Mesendoderm (in vitro differentiated cells): ENCODE results near the gene KRT10.
"Not testable (repeated sequence)": the region's sequence is repeated elsewhere in the genome, so short reads cannot be mapped to it uniquely, and the experiment has no call there.

Source experiments
- DNase-seq: peaks from one replicate; pipeline ENCODE4 v3.0.0; 2013
- H2AK5ac ChIP-seq: 2 replicates; pipeline ENCODE4 v1.6.1; 2013; ENCODE audit warnings: low read length, inconsistent platforms
- H2BK120ac ChIP-seq: 2 replicates; pipeline ENCODE4 v1.6.1; 2013; ENCODE audit warnings: low read depth, mild to moderate bottlenecking, low read length, moderate library complexity, mixed read lengths
- H2BK15ac ChIP-seq: replicated peaks from 2 replicates; pipeline ENCODE4 v1.6.1; 2013; ENCODE audit warnings: low read depth, mild to moderate bottlenecking, moderate library complexity
- H2BK5ac ChIP-seq: 2 replicates; pipeline ENCODE4 v1.6.1; 2013; ENCODE audit warnings: low read length, inconsistent platforms
- H3K18ac ChIP-seq: 2 replicates; pipeline ENCODE4 v1.6.1; 2013; ENCODE audit warnings: mild to moderate bottlenecking, low read length, mixed read lengths
- H3K23ac ChIP-seq: one replicate; pipeline ENCODE4 v1.6.1; 2013; ENCODE audit warnings: low read length
- H3K27ac ChIP-seq: 2 replicates; pipeline ENCODE4 v1.5.1; 2013; ENCODE audit warnings: low read depth, mild to moderate bottlenecking, inconsistent platforms, low read length, moderate library complexity
- H3K27me3 ChIP-seq: 2 replicates; pipeline ENCODE4 v1.6.1; 2013; ENCODE audit warnings: low read length, control low read depth, mild to moderate bottlenecking, inconsistent platforms; ENCODE audit not compliant: insufficient read depth, poor library complexity
- H3K36me3 ChIP-seq: 2 replicates; pipeline ENCODE4 v1.6.1; 2013; ENCODE audit warnings: low read length, inconsistent platforms; ENCODE audit not compliant: control insufficient read depth, insufficient read depth
- H3K4ac ChIP-seq: one replicate; pipeline ENCODE4 v1.6.1; 2013; ENCODE audit warnings: low read depth, mild to moderate bottlenecking, low read length, moderate library complexity
- H3K4me1 ChIP-seq: 2 replicates; pipeline ENCODE4 v1.6.1; 2013; ENCODE audit warnings: low read depth, low read length, inconsistent platforms; ENCODE audit not compliant: control insufficient read depth
- H3K4me2 ChIP-seq: 2 replicates; pipeline ENCODE4 v1.6.1; 2013; ENCODE audit warnings: low read length
- H3K4me3 ChIP-seq: 2 replicates; pipeline ENCODE4 v1.5.1; 2013; ENCODE audit warnings: mild to moderate bottlenecking, low read length
- H3K56ac ChIP-seq: one replicate; pipeline ENCODE4 v1.6.1; 2013; ENCODE audit warnings: low read length
- H3K79me1 ChIP-seq: 2 replicates; pipeline ENCODE4 v1.6.1; 2013; ENCODE audit warnings: low read length, inconsistent platforms
- H3K79me2 ChIP-seq: 2 replicates; pipeline ENCODE4 v1.6.1; 2013; ENCODE audit warnings: mild to moderate bottlenecking, low read length; ENCODE audit not compliant: control insufficient read depth, insufficient read depth
- H3K9ac ChIP-seq: 2 replicates; pipeline ENCODE4 v1.6.1; 2013; ENCODE audit warnings: low read length, inconsistent platforms
- H4K5ac ChIP-seq: one replicate; pipeline ENCODE4 v1.6.1; 2013; ENCODE audit warnings: low read length
- H4K8ac ChIP-seq: one replicate; pipeline ENCODE4 v1.6.1; 2013; ENCODE audit warnings: low read depth, mild to moderate bottlenecking, control low read depth, low read length, moderate library complexity
- WGBS: extraction: QIAGEN DNeasy Blood & Tissue Kit; methylation state at CpG from one replicate; pipeline ENCODE4 v1.1.7; 2013; ENCODE audit warnings: low lambda C conversion rate, missing lambda C conversion rate; ENCODE audit not compliant: insufficient coverage; ENCODE audit errors: extremely low coverage; 5-methylcytosine and 5-hydroxymethylcytosine counted together

The KRT10 gene

DNA sequence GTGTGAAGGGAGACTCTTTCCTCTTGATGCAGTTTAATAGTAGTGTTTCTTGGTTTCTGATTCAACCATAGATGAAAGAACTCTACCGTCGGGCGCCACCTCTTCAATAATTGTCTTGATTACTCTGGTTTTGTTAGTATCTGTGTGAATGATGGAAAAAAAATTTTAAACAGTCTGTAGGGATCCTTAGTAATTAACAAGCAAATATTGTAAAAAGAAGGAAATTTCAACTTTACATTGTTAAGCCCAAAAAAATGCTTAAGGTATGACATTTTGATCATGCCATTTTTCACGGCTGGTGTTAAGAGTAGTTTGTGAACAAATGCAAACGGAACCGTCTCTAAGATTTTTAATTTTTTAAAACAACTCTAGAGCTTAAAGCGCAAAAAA lies 4.1 kb downstream of the KRT10 start:
- Histone ChIP-seq H2BK15ac (no peak overlapping the region), H4K5ac (no peak overlapping the region), H3K4me3 (peak overlapping the region; percentile 65), H3K9ac (peak overlapping the region; percentile 67), H3K79me2 (no peaks in the 10 kb centered on the region), H3K56ac (peak overlapping the region; percentile 68), H2AK5ac (no peak overlapping the region), H3K23ac (no peak overlapping the region), H3K4me1 (no peaks in the 10 kb centered on the region), H3K18ac (no peak overlapping the region), H3K36me3 (peaks cover 1% of the 10 kb centered on the region), H3K27ac (no peak overlapping the region), H3K4ac (no peak overlapping the region), H2BK120ac (no peak overlapping the region), H4K8ac (no peak overlapping the region), H2BK5ac (no peak overlapping the region), H3K4me2 (peak overlapping the region; percentile 12), H3K27me3 (no peaks in the 10 kb centered on the region), H3K79me1 (no peaks in the 10 kb centered on the region)
- no CpG with 5 or more reads among the region's 7 CpGs for WGBS
- DNase-seq = no peak

DNA sequence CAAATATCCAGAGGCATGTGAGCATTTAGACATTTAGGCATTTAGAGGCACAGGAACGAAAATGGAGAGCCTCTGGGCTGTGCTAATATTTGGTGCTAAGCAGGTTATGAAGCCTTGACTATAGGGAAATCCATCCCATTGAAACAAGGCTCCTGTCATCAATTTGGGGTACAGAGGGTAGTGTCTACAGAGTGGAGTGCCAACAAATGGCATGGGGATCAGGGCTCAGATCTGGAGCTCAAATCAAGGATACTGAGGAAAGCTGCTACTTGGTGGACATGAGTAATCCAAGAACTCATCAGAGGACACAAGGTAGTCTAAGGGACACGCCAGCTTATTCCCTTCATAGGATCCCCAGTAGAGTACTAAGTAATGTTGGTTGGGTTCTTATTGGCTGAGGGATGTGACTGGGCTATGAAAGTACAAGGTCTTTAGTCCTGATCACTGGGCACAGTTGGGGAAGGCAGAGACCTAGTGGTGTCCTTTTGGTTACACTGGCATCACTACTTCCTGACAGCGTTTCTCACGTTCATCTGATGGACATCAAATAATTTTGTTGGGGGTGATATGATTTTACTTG lies 5.2 kb downstream of the KRT10 start:
- no peak overlapping the region for H3K18ac ChIP-seq
- H3K27me3 ChIP-seq = no peaks in the 10 kb centered on the region
- H4K5ac ChIP-seq = no peak overlapping the region
- DNase-seq = no peak
- no peak overlapping the region for H4K8ac ChIP-seq
- no CpG with 5 or more reads among the region's 4 CpGs for WGBS
- H3K79me2 ChIP-seq = no peaks in the 10 kb centered on the region
- H2BK5ac ChIP-seq = no peak overlapping the region
- H2BK120ac ChIP-seq = no peak overlapping the region
- no peak overlapping the region for H3K27ac ChIP-seq
- H3K4me3 ChIP-seq = no peak overlapping the region
- H3K4me2 ChIP-seq = no peak overlapping the region
- no peak overlapping the region for H2BK15ac ChIP-seq
- H3K79me1 ChIP-seq = no peaks in the 10 kb centered on the region
- no peaks in the 10 kb centered on the region for H3K4me1 ChIP-seq
- no peak overlapping the region for H3K23ac ChIP-seq
- H2AK5ac ChIP-seq = no peak overlapping the region
- no peak overlapping the region for H3K4ac ChIP-seq
- H3K36me3 ChIP-seq = peaks cover 1% of the 10 kb centered on the region
- H3K56ac ChIP-seq = no peak overlapping the region
- H3K9ac ChIP-seq = no peak overlapping the region

DNA sequence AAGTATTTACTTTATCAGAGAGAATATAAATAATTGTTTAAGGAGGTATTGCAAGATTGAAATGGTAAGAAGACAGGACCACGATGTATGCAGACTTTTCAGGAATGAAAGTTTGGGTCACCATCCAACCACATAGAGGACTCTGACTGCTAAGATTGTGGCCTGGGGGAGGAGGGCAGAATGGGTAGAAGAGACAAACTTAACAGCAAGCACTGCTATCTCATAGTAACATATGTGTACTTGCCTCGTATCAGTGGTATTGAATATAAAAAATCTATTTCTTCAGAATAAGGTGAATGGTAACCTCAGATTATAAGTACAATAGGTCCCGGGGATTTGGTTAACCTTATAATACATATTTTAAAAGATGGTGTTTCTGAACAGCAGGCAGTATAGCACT lies 5.8 kb downstream of the KRT10 start:
- H3K79me2 ChIP-seq = no peaks in the 10 kb centered on the region
- no peak for DNase-seq
- no CpG with 5 or more reads among the region's 3 CpGs for WGBS

DNA sequence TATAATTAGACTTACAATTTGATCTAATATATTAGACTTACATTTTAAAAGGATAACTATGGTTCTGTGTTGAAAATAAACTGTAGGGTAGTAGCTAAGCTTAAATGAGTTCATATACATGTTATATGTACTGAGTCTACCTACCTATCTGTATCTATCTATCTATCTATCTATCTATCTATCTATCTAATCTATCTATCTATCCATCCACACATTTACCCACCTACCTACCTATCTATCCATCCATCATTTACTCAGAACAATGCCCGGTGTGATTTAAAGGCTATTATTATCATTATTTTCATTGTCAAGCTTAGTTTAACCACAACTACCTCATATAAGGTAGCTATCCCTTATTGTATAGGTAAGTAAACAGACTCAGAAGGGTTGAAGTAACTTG lies 7.0 kb downstream of the KRT10 start:
- no CpG with 5 or more reads among the region's 1 CpG for WGBS
- Histone ChIP-seq H2AK5ac (no peak overlapping the region), H2BK15ac (no peak overlapping the region), H3K27ac (no peak overlapping the region), H2BK120ac (no peak overlapping the region), H3K4me2 (no peak overlapping the region), H3K56ac (no peak overlapping the region), H3K79me2 (no peaks in the 10 kb centered on the region), H3K4ac (no peak overlapping the region), H3K36me3 (peaks cover 1% of the 10 kb centered on the region), H2BK5ac (no peak overlapping the region), H3K27me3 (peaks cover 3% of the 10 kb centered on the region), H4K5ac (no peak overlapping the region), H3K9ac (no peak overlapping the region), H3K4me1 (no peaks in the 10 kb centered on the region), H3K18ac (no peak overlapping the region), H3K79me1 (no peaks in the 10 kb centered on the region), H4K8ac (no peak overlapping the region), H3K4me3 (no peak overlapping the region), H3K23ac (no peak overlapping the region)
- DNase-seq = no peak

More for the DNA sequence above, 5.8 kb downstream of the KRT10 start:
- H3K18ac ChIP-seq = no peak overlapping the region
- no peak overlapping the region for H2BK5ac ChIP-seq
- no peak overlapping the region for H4K8ac ChIP-seq
- H3K4ac ChIP-seq = no peak overlapping the region
- H3K27me3 ChIP-seq = no peaks in the 10 kb centered on the region
- H2BK120ac ChIP-seq = no peak overlapping the region
- H2BK15ac ChIP-seq = no peak overlapping the region
- no peak overlapping the region for H3K4me3 ChIP-seq
- H3K79me1 ChIP-seq = no peaks in the 10 kb centered on the region
- H3K27ac ChIP-seq = no peak overlapping the region
- H3K4me1 ChIP-seq = no peaks in the 10 kb centered on the region
- peaks cover 1% of the 10 kb centered on the region for H3K36me3 ChIP-seq
- no peak overlapping the region for H3K4me2 ChIP-seq
- H3K23ac ChIP-seq = no peak overlapping the region
- no peak overlapping the region for H2AK5ac ChIP-seq
- no peak overlapping the region for H3K9ac ChIP-seq
- no peak overlapping the region for H4K5ac ChIP-seq
- H3K56ac ChIP-seq = no peak overlapping the region

DNA sequence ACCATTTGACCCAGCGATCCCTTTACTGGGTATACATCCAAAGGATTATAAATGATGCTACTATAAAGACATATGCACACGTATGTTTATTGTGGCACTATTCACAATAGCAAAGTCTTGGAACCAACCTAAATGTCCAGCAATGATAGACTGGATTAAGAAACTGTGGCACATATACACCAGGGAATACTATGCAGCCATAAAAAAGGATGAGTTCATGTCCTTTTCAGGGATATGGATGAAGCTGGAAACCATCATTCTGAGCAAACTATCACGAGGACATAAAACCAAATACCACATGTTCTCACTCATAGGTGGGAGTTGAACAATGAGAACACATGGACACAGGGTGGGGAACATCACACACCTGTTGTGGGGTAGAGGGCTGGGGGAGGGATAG lies 7.8 kb downstream of the KRT10 start:
- WGBS = no CpG with 5 or more reads among the region's 3 CpGs
- H3K27me3 ChIP-seq, H3K9ac ChIP-seq, H2BK120ac ChIP-seq, H3K4me3 ChIP-seq, H3K79me1 ChIP-seq, H3K4ac ChIP-seq, H3K79me2 ChIP-seq, H3K56ac ChIP-seq, H3K18ac ChIP-seq, H3K36me3 ChIP-seq, H3K23ac ChIP-seq, H3K27ac ChIP-seq, H2AK5ac ChIP-seq, H4K5ac ChIP-seq, H4K8ac ChIP-seq, H2BK15ac ChIP-seq, H3K4me1 ChIP-seq, H2BK5ac ChIP-seq, H3K4me2 ChIP-seq, DNase-seq: not testable (repeated sequence)

DNA sequence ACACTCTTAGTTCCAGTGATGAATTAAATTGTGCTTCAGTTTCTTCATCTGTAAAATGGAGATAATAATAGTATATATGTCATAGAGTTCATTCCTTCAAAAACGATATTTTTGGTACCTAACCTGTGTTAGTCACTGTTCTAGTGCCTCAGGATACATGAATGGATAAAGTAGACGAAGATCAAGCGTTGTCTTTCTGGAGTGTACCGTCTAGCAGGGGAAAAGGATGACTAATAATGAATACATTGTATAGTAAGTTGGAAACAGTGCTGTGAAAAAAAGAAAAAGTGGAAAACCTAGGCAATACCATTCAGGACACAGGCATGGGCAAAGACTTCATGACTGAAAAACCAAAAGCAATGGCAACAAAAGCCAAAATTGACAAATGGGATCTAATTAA lies 8.6 kb downstream of the KRT10 start:
- WGBS = no CpG with 5 or more reads among the region's 4 CpGs
- Histone ChIP-seq H3K56ac (no peak overlapping the region), H4K8ac (no peak overlapping the region), H2BK120ac (no peak overlapping the region), H3K27me3 (peaks cover 3% of the 10 kb centered on the region), H4K5ac (no peak overlapping the region), H3K18ac (no peak overlapping the region), H3K36me3 (peaks cover 1% of the 10 kb centered on the region), H2BK15ac (no peak overlapping the region), H3K79me1 (no peaks in the 10 kb centered on the region), H3K4ac (no peak overlapping the region), H2BK5ac (no peak overlapping the region), H2AK5ac (no peak overlapping the region), H3K4me1 (no peaks in the 10 kb centered on the region), H3K27ac (no peak overlapping the region), H3K79me2 (no peaks in the 10 kb centered on the region), H3K4me3 (no peak overlapping the region), H3K4me2 (no peak overlapping the region), H3K23ac (no peak overlapping the region), H3K9ac (no peak overlapping the region)
- DNase-seq = no peak
